SK-N-SH (cell line): ENCODE data around the gene PUSL1.

ENCODE experiments used
- CTCF ChIP-seq: fragments of 200-600 bp; sonication (generic); IDR thresholded peaks from 2 replicates; pipeline ENCODE4 v1.6.1; 2017; ENCODE audit warnings: antibody characterized with exemption, mild to moderate bottlenecking, moderate library complexity
- EZH2phosphoT487 ChIP-seq: fragments of 200-600 bp; sonication (generic); IDR thresholded peaks from 2 replicates; pipeline ENCODE4 v1.6.1; 2017; ENCODE audit warnings: low read depth, mixed run types, mild to moderate bottlenecking, antibody characterized with exemption, moderate library complexity, borderline replicate concordance
- FOSL2 ChIP-seq: IDR thresholded peaks from 2 replicates; pipeline ENCODE4 v1.4.0; 2012; ENCODE audit warnings: low read depth, mild to moderate bottlenecking, moderate library complexity, borderline replicate concordance
- MXI1 ChIP-seq: IDR thresholded peaks from 2 replicates; pipeline ENCODE4 v1.6.1; 2012; ENCODE audit warnings: mild to moderate bottlenecking, low read depth, low read length, improper control_type of control experiment
- NFIC ChIP-seq: IDR thresholded peaks from 2 replicates; pipeline ENCODE4 v1.4.0; 2012; ENCODE audit warnings: borderline replicate concordance
- POLR2AphosphoS5 ChIP-seq: IDR thresholded peaks from 2 replicates; pipeline ENCODE4 v1.6.1; 2012; ENCODE audit warnings: low read depth, low read length
- RAD21 ChIP-seq: IDR thresholded peaks from 2 replicates; pipeline ENCODE4 v1.6.1; 2012; ENCODE audit warnings: mild to moderate bottlenecking, low read length
- RFX5 ChIP-seq: IDR thresholded peaks from 2 replicates; pipeline ENCODE4 v1.6.1; 2012; ENCODE audit warnings: mild to moderate bottlenecking, improper control_type of control experiment, low read length
- RXRA ChIP-seq: IDR thresholded peaks from 2 replicates; pipeline ENCODE4 v1.4.0; 2012; ENCODE audit warnings: low read depth, mild to moderate bottlenecking, borderline replicate concordance
- TAF1 ChIP-seq: IDR thresholded peaks from 2 replicates; pipeline ENCODE4 v1.6.1; 2012; ENCODE audit warnings: low read depth, mild to moderate bottlenecking, low read length, moderate library complexity, borderline replicate concordance

DNA sequence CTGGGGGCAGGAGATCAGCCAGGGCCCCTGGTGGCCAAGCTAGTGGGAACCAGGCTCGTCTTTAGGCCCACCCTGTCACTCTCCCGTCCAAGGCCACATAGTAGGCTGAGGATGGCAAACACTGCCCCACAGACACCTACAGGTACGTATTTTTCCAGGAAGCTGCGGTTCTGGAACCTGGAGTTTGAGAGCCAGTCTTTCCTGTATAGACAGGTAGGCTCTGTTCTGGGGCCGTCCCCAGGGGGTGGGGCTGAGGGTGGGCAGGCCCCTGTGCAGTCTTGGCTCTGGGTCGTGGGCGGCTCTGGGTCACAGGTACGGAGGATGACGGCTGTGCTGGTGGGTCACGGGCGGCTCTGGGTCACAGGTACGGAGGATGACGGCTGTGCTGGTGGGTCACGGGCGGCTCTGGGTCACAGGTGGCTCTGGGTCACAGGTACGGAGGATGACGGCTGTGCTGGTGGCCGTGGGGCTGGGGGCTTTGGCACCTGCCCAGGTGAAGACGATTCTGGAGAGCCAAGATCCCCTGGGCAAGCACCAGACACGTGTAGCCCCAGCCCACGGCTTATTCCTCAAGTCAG lies 2.2 kb downstream of the PUSL1 start:
- TF ChIP-seq CTCF: no peak
- no peak for TF ChIP-seq RAD21
- no peak for TF ChIP-seq TAF1
- no peak for TF ChIP-seq MXI1
- TF ChIP-seq RFX5: no peak
- no peak for TF ChIP-seq NFIC
- no peak for TF ChIP-seq FOSL2
- TF ChIP-seq POLR2AphosphoS5: no peak
- no peak for TF ChIP-seq EZH2phosphoT487
- no peak for TF ChIP-seq RXRA
